ENCODE results near the gene MUC21. TPM values are rescaled to one million over a fixed set of nuclear protein-coding genes. Genes with fewer than 3 reads are reported as not detected.
A peak's percentile ranks its signal among the peaks of the same experiment; 100 is the strongest.

The MUC21 gene
- total RNA-seq (not detected), polyA plus RNA-seq (under 1 TPM in 1 of 2 donors, not detected in 1; 0.10 TPM)
- long read RNA-seq, donor 1: 0 reads
- long read RNA-seq, donor 2: 0 reads
- long read RNA-seq, donor 3: 0 reads

DNA sequence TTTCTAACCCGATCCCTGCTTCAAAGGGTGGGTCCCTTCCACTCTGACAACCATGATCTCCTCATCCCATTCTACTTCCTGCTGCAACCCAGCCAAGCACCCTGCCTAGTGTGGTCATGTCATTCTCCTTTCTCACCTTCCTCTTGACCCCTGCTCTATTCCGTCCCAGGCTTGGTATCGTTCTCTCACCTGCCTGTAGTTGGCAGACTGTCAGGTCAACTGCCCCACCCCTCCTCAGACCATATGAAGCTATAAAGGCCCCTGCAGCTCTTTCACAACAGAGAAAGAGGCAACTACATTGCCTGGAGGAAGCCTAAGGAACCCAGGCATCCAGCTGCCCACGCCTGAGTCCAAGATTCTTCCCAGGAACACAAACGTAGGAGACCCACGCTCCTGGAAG lies at the start of gene MUC21:
Gene MUC21 (plus strand): TSS at position 280 of the 400 bp plus-strand sequence. CDS start 241 bp downstream, outside the sequence.
- Histone ChIP-seq H3K27me3 (peaks cover 0 to 4% (median 0%) of the 10 kb centered on the region in 9 donors), H3K27ac (no peak within 1 kb of the TSS), H3K4me1 (peaks cover 0 to 10% (median 0%) of the 10 kb centered on the region in 12 donors), H3K36me3 (no peaks in the 10 kb centered on the region), H3K9me3 (no peaks in the 10 kb centered on the region), H3K4me3 (peak within 1 kb of the TSS in 1 of 12 donors; percentile 11)
- no peak for ATAC-seq
- WGBS, 4 donors: 72 to 85% (median 82%) methylated on average over 6 of the region's 6 CpGs
- DNase-seq: no peak
- intact Hi-C loops (cut with DNase I): no loop called here
- TF ChIP-seq, protein P1, sequence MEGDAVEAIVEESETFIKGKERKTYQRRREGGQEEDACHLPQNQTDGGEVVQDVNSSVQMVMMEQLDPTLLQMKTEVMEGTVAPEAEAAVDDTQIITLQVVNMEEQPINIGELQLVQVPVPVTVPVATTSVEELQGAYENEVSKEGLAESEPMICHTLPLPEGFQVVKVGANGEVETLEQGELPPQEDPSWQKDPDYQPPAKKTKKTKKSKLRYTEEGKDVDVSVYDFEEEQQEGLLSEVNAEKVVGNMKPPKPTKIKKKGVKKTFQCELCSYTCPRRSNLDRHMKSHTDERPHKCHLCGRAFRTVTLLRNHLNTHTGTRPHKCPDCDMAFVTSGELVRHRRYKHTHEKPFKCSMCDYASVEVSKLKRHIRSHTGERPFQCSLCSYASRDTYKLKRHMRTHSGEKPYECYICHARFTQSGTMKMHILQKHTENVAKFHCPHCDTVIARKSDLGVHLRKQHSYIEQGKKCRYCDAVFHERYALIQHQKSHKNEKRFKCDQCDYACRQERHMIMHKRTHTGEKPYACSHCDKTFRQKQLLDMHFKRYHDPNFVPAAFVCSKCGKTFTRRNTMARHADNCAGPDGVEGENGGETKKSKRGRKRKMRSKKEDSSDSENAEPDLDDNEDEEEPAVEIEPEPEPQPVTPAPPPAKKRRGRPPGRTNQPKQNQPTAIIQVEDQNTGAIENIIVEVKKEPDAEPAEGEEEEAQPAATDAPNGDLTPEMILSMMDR (IDR thresholded peaks at IDR 0.05): no peak
- TF ChIP-seq POLR2A (IDR thresholded peaks at IDR 0.05): no peak

DNA sequence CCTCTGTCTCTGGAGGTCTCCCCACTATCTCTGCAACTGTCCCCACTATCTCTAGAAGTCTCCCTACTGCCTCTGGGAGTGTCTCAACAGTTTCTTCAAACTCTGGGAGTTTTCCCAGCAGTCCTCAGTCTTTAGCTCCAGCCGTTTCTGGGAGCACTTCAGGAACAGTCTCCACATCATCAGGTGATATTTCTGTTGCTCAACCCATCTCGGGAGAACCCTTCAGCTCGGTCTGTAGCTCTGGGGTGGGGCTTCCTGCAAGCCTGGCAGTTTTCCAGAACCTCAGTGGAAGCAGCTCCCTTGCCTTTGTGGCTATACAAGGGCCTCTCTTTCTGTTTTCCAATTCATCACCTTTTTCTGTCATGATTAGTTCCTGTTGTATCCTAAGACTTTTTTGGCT lies 48.5 kb upstream of the MUC21 start:
- Histone ChIP-seq H3K9me3 (no peaks in the 10 kb centered on the region), H3K4me3 (no peak overlapping the region), H3K4me1 (no peaks in the 10 kb centered on the region), H3K36me3 (no peaks in the 10 kb centered on the region), H3K27ac (no peak overlapping the region), H3K27me3 (peaks cover 0 to 11% (median 0%) of the 10 kb centered on the region in 9 donors)
- intact Hi-C loops (cut with DNase I): no loop called here
- WGBS, 4 donors: 24 to 31% (median 28%) methylated on average over 3 of the region's 3 CpGs
- DNase-seq (no peak), ATAC-seq (no peak)
- no peak for TF ChIP-seq POLR2A (IDR thresholded peaks at IDR 0.05)
- TF ChIP-seq, protein P1 (IDR thresholded peaks at IDR 0.05): no peak

DNA sequence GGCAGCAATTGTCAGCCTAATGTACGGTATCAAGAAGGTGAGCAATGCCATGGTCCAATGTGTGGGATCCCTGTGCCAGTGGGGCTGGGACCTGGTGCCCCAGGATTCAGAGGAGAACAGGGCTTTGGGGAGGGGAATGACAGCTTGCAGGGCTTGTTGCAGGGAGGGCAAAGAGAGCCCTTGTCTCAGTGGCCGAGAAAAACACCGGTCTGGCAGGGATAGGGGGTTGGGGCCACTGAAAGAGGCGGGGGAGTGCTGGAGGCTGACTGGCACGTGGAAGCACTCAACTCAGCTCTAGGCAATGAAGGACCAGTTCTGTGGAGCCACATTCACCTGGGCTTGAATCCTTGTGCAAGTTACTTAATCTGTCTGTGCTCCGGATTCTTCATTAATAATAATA lies 46.3 kb upstream of the MUC21 start:
- no peaks in the 10 kb centered on the region for H3K9me3 ChIP-seq
- peaks cover 0 to 2% (median 0%) of the 10 kb centered on the region in 12 donors for H3K4me1 ChIP-seq
- no peak for ATAC-seq
- 61 to 86% (median 71%) methylated on average over 6 of the region's 6 CpGs for WGBS, 4 donors
- intact Hi-C loops (cut with DNase I): no loop called here
- H3K36me3 ChIP-seq: no peaks in the 10 kb centered on the region
- DNase-seq: no peak
- no peak overlapping the region for H3K27ac ChIP-seq
- no peak overlapping the region for H3K4me3 ChIP-seq
- peaks cover 0 to 11% (median 0%) of the 10 kb centered on the region in 9 donors for H3K27me3 ChIP-seq
- TF ChIP-seq, protein P1 (IDR thresholded peaks at IDR 0.05): no peak
- no peak for TF ChIP-seq POLR2A (IDR thresholded peaks at IDR 0.05)

DNA sequence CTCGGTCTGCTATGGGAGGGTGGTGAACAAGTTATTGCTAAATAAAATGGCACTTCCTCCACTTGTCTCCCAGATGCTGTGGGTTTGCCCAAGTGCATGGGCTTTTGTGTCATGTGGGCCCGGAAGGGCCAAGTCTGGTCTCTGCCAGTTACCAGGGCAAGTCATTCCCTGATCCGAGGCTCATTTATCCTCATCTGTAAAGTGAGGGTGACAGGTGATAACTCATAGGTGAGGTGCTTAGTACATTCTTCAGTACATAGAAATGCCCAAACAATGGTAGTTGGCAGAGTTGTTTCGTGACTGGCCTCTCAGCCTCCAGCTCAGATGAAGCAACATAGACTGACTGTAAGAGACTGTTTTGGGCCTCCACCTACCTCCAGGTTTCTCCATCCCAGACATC lies 44.8 kb upstream of the MUC21 start:
- peaks cover 0 to 10% (median 4%) of the 10 kb centered on the region in 12 donors for H3K4me1 ChIP-seq
- intact Hi-C loops (cut with DNase I): no loop called here
- peaks cover 0 to 11% (median 0%) of the 10 kb centered on the region in 9 donors for H3K27me3 ChIP-seq
- no peak overlapping the region for H3K27ac ChIP-seq
- DNase-seq: no peak
- ATAC-seq: no peak
- no peak for TF ChIP-seq POLR2A (IDR thresholded peaks at IDR 0.05)
- TF ChIP-seq, protein P1 (IDR thresholded peaks at IDR 0.05): no peak
- H3K4me3 ChIP-seq: no peak overlapping the region
- no peaks in the 10 kb centered on the region for H3K9me3 ChIP-seq
- no peaks in the 10 kb centered on the region for H3K36me3 ChIP-seq
- WGBS, 4 donors: 70 to 84% (median 78%) methylated on average over 4 of the region's 4 CpGs
